Neural progenitor cell (in vitro differentiated cells): ENCODE results near the gene STEAP1. TPM values are rescaled to one million over a fixed set of nuclear protein-coding genes. Genes with fewer than 3 reads are reported as not detected.

Experiments
- DNase-seq: peaks from one replicate; pipeline ENCODE4 v3.0.0-alpha.2; 2016; ENCODE audit warnings: low spot score
- H2AFZ ChIP-seq: fragments of 200-600 bp; sonication (generic); replicated peaks from 2 replicates; pipeline ENCODE4 v1.6.1; 2016; ENCODE audit warnings: antibody characterized with exemption
- H3F3A ChIP-seq: fragments of 200-600 bp; sonication (generic); 2 replicates; pipeline ENCODE4 v1.6.1; 2016; ENCODE audit warnings: antibody characterized with exemption, low read depth
- H3K27ac ChIP-seq: fragments of 200-600 bp; sonication (generic); 2 replicates; pipeline ENCODE4 v1.5.1; 2016; ENCODE audit warnings: mild to moderate bottlenecking
- H3K27me3 ChIP-seq: fragments of 200-600 bp; sonication (generic); 2 replicates; pipeline ENCODE4 v1.6.1; 2016; ENCODE audit warnings: mild to moderate bottlenecking, moderate library complexity
- H3K36me3 ChIP-seq: fragments of 200-600 bp; sonication (generic); 2 replicates; pipeline ENCODE4 v1.5.1; 2016
- H3K4me1 ChIP-seq: fragments of 200-600 bp; sonication (generic); 2 replicates; pipeline ENCODE4 v1.6.1; 2016; ENCODE audit warnings: mixed run types
- H3K4me2 ChIP-seq: fragments of 200-600 bp; sonication (generic); 2 replicates; pipeline ENCODE4 v1.6.1; 2016
- H3K4me3 ChIP-seq: fragments of 200-600 bp; sonication (generic); 2 replicates; pipeline ENCODE4 v1.5.1; 2016
- H3K79me2 ChIP-seq: fragments of 200-600 bp; sonication (generic); 2 replicates; pipeline ENCODE4 v1.6.1; 2016; ENCODE audit warnings: low read depth
- H3K9ac ChIP-seq: fragments of 200-600 bp; sonication (generic); 2 replicates; pipeline ENCODE4 v1.6.1; 2016
- H3K9me3 ChIP-seq: fragments of 200-600 bp; sonication (generic); 2 replicates; pipeline ENCODE4 v1.5.1; 2016; ENCODE audit warnings: low read depth
- H4K20me1 ChIP-seq: fragments of 200-600 bp; sonication (generic); 2 replicates; pipeline ENCODE4 v1.6.1; 2016; ENCODE audit warnings: low read depth
- H3K27ac Mint-ChIP-seq: 3 replicates; pipeline ENCODE4 v1.8.0; 2021; ENCODE audit warnings: mixed read lengths
- H3K27me3 Mint-ChIP-seq: 2 replicates; pipeline ENCODE4 v1.8.0; 2022; ENCODE audit warnings: low read depth, mild to moderate bottlenecking, inconsistent platforms, moderate library complexity, mixed read lengths; ENCODE audit not compliant: insufficient read depth
- H3K36me3 Mint-ChIP-seq: 3 replicates; pipeline ENCODE4 v1.8.0; 2021; ENCODE audit warnings: mixed read lengths
- H3K4me1 Mint-ChIP-seq: 3 replicates; pipeline ENCODE4 v1.8.0; 2021; ENCODE audit warnings: mixed read lengths
- H3K4me3 Mint-ChIP-seq: 3 replicates; pipeline ENCODE4 v1.8.0; 2021; ENCODE audit warnings: mild to moderate bottlenecking, moderate library complexity, mixed read lengths
- H3K9me3 Mint-ChIP-seq: 3 replicates; pipeline ENCODE4 v1.8.0; 2020; ENCODE audit warnings: mixed read lengths
- EZH2 ChIP-seq: fragments of 200-600 bp; sonication (generic); IDR thresholded peaks from 2 replicates; pipeline ENCODE4 v1.6.1; 2017; ENCODE audit warnings: antibody characterized with exemption, mild to moderate bottlenecking, moderate library complexity
- EZH2phosphoT487 ChIP-seq: fragments of 200-600 bp; sonication (generic); IDR thresholded peaks from 2 replicates; pipeline ENCODE4 v1.6.1; 2017; ENCODE audit warnings: antibody characterized with exemption
- total RNA-seq: library from RNA; depleted of rRNA; stranded (reverse); fragments of >200 nt; gene quantifications from 2 replicates; pipeline ENCODE4 v1.2.3, GENCODE V29; 2015; ENCODE audit warnings: low replicate concordance
- TF ChIP-seq, protein P1 (sequence below): fragments of 200-600 bp; sonication (generic); IDR thresholded peaks from 2 replicates; pipeline ENCODE4 v1.5.1; 2017; ENCODE audit warnings: antibody characterized with exemption, mild to moderate bottlenecking

STEAP1 gene
- total RNA-seq, 1 donor from 2014 or later: 2.3 TPM

GRCh38 chr7:90210475-90210874, 56.2 kb downstream of the STEAP1 start:
- Histone ChIP-seq H3K27me3 (peaks cover 20% of the 10 kb centered on the region), H4K20me1 (no peaks in the 10 kb centered on the region), H3K4me2 (peak overlapping the region; percentile 81), H3K4me1 (peaks cover 20% of the 10 kb centered on the region), H2AFZ (no peak overlapping the region), H3F3A (peaks cover 4% of the 10 kb centered on the region), H3K9me3 (no peaks in the 10 kb centered on the region), H3K9ac (no peak overlapping the region), H3K36me3 (no peaks in the 10 kb centered on the region), H3K4me3 (peak overlapping the region; percentile 79), H3K79me2 (peaks cover 9% of the 10 kb centered on the region), H3K27ac (no peak overlapping the region)
- Mint-ChIP-seq H3K27me3 (peaks cover 3% of the 10 kb centered on the region), H3K4me1 (peaks cover 12% of the 10 kb centered on the region), H3K27ac (peak overlapping the region; percentile 67), H3K36me3 (no peaks in the 10 kb centered on the region), H3K9me3 (no peaks in the 10 kb centered on the region), H3K4me3 (peak overlapping the region; percentile 86)
- DNase-seq: no peak
- TF ChIP-seq EZH2phosphoT487: no peak
- TF ChIP-seq EZH2: no peak
- TF ChIP-seq, protein P1, sequence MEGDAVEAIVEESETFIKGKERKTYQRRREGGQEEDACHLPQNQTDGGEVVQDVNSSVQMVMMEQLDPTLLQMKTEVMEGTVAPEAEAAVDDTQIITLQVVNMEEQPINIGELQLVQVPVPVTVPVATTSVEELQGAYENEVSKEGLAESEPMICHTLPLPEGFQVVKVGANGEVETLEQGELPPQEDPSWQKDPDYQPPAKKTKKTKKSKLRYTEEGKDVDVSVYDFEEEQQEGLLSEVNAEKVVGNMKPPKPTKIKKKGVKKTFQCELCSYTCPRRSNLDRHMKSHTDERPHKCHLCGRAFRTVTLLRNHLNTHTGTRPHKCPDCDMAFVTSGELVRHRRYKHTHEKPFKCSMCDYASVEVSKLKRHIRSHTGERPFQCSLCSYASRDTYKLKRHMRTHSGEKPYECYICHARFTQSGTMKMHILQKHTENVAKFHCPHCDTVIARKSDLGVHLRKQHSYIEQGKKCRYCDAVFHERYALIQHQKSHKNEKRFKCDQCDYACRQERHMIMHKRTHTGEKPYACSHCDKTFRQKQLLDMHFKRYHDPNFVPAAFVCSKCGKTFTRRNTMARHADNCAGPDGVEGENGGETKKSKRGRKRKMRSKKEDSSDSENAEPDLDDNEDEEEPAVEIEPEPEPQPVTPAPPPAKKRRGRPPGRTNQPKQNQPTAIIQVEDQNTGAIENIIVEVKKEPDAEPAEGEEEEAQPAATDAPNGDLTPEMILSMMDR: no peak

DNA sequence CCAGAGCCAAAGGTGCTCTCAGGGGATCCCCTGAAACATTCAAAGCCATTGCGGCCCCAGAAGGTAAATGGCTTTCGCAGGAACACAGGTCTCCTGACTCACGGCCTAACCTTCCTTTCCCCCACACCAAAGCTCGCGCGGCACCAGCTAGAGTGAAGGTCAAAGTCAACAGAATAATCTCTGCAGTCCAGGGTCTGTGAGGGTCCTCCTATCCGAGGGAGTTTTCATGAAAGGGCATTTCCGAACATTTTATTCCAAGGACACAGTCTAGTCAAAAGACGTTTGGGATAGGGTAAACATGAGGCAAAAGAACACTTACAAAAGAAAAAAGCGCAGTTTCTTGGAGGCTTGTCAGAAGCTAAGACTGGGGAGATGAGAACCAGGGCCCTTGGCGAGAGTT, 56.7 kb downstream of the STEAP1 start:
- peak overlapping the region; percentile 79 for H3K4me3 ChIP-seq
- Mint-ChIP-seq H3K36me3 (no peaks in the 10 kb centered on the region), H3K9me3 (no peaks in the 10 kb centered on the region), H3K4me3 (peak overlapping the region; percentile 86), H3K4me1 (peaks cover 12% of the 10 kb centered on the region), H3K27me3 (peaks cover 3% of the 10 kb centered on the region), H3K27ac (peak overlapping the region; percentile 67)
- H3K27me3 ChIP-seq: peaks cover 20% of the 10 kb centered on the region
- H3K36me3 ChIP-seq: no peaks in the 10 kb centered on the region
- no peak overlapping the region for H3K27ac ChIP-seq
- TF ChIP-seq, protein P1: no peak
- TF ChIP-seq EZH2phosphoT487 (no peak), EZH2 (no peak)
- no peaks in the 10 kb centered on the region for H4K20me1 ChIP-seq
- no peak for DNase-seq
- H3K4me2 ChIP-seq: peak overlapping the region; percentile 81
- peaks cover 4% of the 10 kb centered on the region for H3F3A ChIP-seq
- peaks cover 9% of the 10 kb centered on the region for H3K79me2 ChIP-seq
- H3K9ac ChIP-seq: no peak overlapping the region
- H3K9me3 ChIP-seq: no peaks in the 10 kb centered on the region
- H2AFZ ChIP-seq: peak overlapping the region; percentile 89
- peaks cover 20% of the 10 kb centered on the region for H3K4me1 ChIP-seq

DNA sequence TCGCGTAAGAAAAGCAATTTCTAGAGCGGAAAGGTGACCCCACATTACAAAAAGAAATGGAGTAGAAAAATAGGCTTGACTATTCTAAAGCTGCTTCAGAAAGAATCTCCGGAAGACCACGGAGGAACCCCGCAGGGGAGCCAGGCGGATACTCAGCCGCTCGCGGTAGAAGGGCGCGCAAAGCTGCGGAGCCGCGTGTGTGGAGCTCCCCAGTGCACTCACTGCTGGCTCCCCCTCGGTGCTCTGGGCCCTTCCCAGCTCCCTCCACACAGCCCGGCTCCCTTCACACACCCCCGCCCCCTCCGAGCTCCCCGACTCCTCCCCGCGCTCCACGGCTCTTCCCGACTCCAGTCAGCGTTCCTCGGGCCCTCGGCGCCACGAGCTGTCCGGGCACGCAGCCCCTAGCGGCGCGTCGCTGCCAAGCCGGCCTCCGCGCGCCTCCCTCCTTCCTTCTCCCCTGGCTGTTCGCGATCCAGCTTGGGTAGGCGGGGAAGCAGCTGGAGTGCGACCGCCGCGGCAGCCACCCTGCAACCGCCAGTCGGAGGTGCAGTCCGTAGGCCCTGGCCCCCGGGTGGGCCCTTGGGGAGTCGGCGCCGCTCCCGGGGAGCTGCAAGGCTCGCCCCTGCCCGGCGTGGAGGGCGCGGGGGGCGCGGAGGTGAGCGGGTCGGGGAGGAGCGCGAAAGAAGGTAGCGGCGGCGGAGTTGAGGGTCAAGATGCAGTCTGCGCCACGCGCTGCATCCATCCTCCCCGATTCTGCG, 57.3 kb downstream of the STEAP1 start, which contains the start of gene STEAP2:
Gene STEAP2 (plus strand): TSS at position 350 of the 758 bp plus-strand sequence. CDS start 13,343 bp downstream, outside the sequence.
- Histone ChIP-seq H3K27me3 (peaks cover 20% of the 10 kb centered on the region), H3K27ac (no peak within 1 kb of the TSS), H3K4me1 (peaks cover 20% of the 10 kb centered on the region), H3K79me2 (peaks cover 9% of the 10 kb centered on the region), H3F3A (peaks cover 4% of the 10 kb centered on the region), H3K9ac (peak within 1 kb of the TSS; percentile 13), H4K20me1 (no peaks in the 10 kb centered on the region), H3K9me3 (no peaks in the 10 kb centered on the region), H2AFZ (peak within 1 kb of the TSS; percentile 89), H3K4me2 (peak within 1 kb of the TSS; percentile 81), H3K36me3 (no peaks in the 10 kb centered on the region), H3K4me3 (peak within 1 kb of the TSS; percentile 79)
- peak within 1 kb of the TSS; percentile 67 for H3K27ac Mint-ChIP-seq
- peak; percentile 93 for DNase-seq
- no peaks in the 10 kb centered on the region for H3K9me3 Mint-ChIP-seq
- H3K27me3 Mint-ChIP-seq: peaks cover 3% of the 10 kb centered on the region
- H3K36me3 Mint-ChIP-seq: no peaks in the 10 kb centered on the region
- peak within 1 kb of the TSS; percentile 86 for H3K4me3 Mint-ChIP-seq
- H3K4me1 Mint-ChIP-seq: peaks cover 12% of the 10 kb centered on the region
- TF ChIP-seq EZH2phosphoT487 (peak; percentile 4), EZH2 (peak; percentile 38)
- TF ChIP-seq, protein P1: peak; percentile 70
